Mucosa of descending colon (tissue), 3 donors: ENCODE results near the gene SDCBP2. TPM values are rescaled to one million over a fixed set of nuclear protein-coding genes. Genes with fewer than 3 reads are reported as not detected.

ENCODE experiments used
- ATAC-seq: fragments of 200-7000 bp; cut with Tn5 transposase; one replicate; pipeline ENCODE4 v1.9.1; 2020; ENCODE audit warnings: mild to moderate bottlenecking, moderate library complexity
- DNase-seq, 3 donors: peaks; one replicate each; pipeline ENCODE4 v3.0.0-alpha.2; 2020
- H3K36me3 ChIP-seq: fragments of 200-600 bp; one replicate; pipeline ENCODE4 v1.8.0; 2021; ENCODE audit warnings: low read depth, mild to moderate bottlenecking
- H3K4me1 ChIP-seq: fragments of 200-600 bp; one replicate; pipeline ENCODE4 v1.8.0; 2021; ENCODE audit warnings: low read depth, mild to moderate bottlenecking
- H3K4me3 ChIP-seq: fragments of 200-600 bp; one replicate; pipeline ENCODE4 v1.8.0; 2021; ENCODE audit warnings: mild to moderate bottlenecking
- H3K9me3 ChIP-seq: fragments of 200-600 bp; one replicate; pipeline ENCODE4 v1.8.0; 2021; ENCODE audit warnings: mild to moderate bottlenecking
- intact Hi-C, 2 donors: fragments of 100-400 bp; cut with DNase I in 1 of 2; cut with micrococcal nuclease in 1 of 2; formaldehyde crosslinking; loops; one replicate each; pipeline versions ENCODE4 v1.11.0 to v1.11.1; 2022; cut with DNase I, micrococcal nuclease
- total RNA-seq, 3 donors: library from RNA; stranded (reverse); fragmentation: NEBNext Ultra II Directional in 2 of 3; extraction: Animal tissue kit (Norgen Biotek cat#: 25700) in 2 of 3; gene quantifications; one replicate each; pipeline versions ENCODE4 v1.2.1 to v1.2.4, GENCODE V29; 2021 to 2023
- TF ChIP-seq, protein P1 (sequence below): fragments of 200-600 bp; IDR thresholded peaks from one replicate; pipeline ENCODE4 v1.8.0; 2022; ENCODE audit warnings: antibody characterized with exemption, mild to moderate bottlenecking
- donor health status: DM: no; HTN: no; CAD: no; lungs with moderate emphysema.
- donor health status: DM: no; HTN: no; CAD: no.
- donor health status: DM: no; HTN: yes; CAD: no.

The SDCBP2 gene
- total RNA-seq, 3 donors from 2014 or later: 165 to 447 (median 320) TPM

DNA sequence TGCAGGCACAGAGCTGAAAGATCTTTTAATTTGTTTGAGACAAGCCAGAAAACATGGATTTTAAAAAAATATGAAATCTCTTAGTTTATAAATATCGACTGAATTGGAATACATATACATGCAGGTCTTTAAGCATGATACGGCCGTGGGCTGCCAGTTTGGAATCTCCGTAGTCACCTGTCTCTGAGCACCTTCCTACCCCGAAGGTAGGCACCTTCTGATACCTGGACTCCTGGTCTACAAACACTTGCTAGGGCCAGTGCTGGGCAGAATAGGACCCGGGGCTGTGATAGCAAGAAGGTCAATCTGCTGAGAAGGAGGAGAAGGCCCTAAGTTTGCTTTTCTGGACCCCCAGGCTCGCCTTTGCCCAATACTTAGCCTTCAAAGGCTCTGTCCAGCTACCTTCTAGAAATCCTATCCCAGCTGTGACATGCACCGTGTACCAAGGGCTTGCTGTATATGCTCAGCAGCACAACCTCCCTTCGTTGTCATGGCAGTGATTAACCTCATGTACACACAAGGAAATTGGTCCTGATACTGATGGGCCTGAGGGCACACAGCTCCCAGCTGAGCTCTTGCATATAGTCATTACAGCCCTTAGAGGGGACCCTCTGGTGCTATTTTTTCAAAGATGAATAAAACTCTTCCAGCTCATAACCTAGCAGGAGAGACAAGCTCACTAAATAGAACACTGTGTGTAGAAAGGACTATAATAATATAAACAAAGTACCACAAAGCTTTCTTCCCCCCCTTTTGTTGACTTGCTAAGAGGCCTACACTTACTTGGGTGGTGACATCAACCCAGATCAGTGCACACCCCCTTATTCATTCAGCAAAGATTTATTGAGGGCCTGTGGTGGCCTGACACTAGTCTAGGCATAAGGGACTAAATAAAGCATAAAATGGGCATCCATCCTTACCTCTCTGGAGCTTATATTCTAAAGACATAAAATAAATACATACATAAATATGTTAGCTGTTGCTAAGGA lies 45.1 kb downstream of the SDCBP2 start:
- Histone ChIP-seq H3K4me3 (no peak overlapping the region), H3K36me3 (no peaks in the 10 kb centered on the region), H3K4me1 (peaks cover 7% of the 10 kb centered on the region), H3K9me3 (no peaks in the 10 kb centered on the region)
- DNase-seq (no peak), ATAC-seq (no peak)
- TF ChIP-seq, protein P1, sequence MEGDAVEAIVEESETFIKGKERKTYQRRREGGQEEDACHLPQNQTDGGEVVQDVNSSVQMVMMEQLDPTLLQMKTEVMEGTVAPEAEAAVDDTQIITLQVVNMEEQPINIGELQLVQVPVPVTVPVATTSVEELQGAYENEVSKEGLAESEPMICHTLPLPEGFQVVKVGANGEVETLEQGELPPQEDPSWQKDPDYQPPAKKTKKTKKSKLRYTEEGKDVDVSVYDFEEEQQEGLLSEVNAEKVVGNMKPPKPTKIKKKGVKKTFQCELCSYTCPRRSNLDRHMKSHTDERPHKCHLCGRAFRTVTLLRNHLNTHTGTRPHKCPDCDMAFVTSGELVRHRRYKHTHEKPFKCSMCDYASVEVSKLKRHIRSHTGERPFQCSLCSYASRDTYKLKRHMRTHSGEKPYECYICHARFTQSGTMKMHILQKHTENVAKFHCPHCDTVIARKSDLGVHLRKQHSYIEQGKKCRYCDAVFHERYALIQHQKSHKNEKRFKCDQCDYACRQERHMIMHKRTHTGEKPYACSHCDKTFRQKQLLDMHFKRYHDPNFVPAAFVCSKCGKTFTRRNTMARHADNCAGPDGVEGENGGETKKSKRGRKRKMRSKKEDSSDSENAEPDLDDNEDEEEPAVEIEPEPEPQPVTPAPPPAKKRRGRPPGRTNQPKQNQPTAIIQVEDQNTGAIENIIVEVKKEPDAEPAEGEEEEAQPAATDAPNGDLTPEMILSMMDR: no peak
- intact Hi-C loops: no loop called here

DNA sequence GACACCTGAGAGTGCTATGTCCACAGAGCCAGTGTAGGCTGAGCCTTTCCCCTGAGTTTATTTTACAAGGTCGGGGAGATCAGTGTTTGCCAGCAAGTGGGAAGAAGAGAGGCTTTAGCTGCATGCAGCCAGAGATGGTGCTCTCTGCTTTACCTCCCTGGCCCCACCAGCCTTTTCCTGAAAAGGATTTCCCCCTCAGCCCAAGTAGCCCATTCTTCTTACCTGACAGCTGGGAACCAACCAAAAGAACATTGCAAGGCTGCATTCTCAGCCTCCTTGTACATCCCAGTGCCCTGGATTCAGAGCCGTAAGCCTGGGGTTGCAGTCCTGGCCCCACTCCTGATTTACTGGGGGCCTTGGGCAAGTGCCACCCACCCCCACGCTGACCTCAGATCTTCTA lies 46.0 kb downstream of the SDCBP2 start:
- DNase-seq (no peak), ATAC-seq (no peak)
- no peak overlapping the region for H3K4me3 ChIP-seq
- H3K9me3 ChIP-seq: no peaks in the 10 kb centered on the region
- no peaks in the 10 kb centered on the region for H3K36me3 ChIP-seq
- H3K4me1 ChIP-seq: peaks cover 7% of the 10 kb centered on the region
- intact Hi-C loops: no loop called here
- TF ChIP-seq, protein P1: no peak

DNA sequence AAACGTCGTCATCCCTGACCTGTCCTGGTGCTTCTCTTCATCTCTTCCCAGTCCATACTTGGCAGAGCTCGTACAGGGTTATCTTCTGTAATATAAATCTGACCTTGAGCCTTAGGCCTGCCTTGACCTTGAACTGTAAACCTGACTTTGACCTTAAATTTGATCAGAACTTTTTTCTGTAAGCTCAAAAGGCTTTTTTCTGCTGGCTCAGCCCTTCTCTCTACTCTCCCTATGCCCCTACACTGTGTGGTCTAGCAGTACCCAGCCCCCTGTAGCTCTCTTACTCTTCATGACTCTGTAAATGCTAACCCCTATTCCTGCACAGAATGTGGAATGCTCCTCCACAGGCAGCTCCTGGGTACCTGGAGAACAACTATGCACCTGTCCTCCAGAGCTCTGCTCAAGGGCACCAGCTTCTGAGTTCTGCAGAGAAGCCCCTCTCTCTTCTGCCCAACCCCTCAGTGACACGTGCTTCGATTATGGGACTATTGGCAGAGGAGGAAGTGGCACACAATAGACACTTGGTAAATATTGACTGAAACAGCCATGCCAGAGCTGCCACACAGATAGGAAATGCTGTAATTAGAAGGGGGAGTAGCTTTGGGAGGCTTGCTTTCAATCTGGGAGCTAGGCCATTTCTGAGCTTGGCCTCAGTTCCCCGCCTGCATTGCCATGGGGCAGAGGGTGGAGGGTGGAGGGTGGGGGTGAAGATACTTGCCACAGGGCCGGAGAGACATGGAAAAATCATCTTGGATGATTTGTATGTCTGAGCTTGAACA lies 47.5 kb downstream of the SDCBP2 start:
- Histone ChIP-seq H3K4me3 (no peak overlapping the region), H3K9me3 (no peaks in the 10 kb centered on the region), H3K36me3 (no peaks in the 10 kb centered on the region), H3K4me1 (peaks cover 7% of the 10 kb centered on the region)
- ATAC-seq: peak; percentile 82
- TF ChIP-seq, protein P1: no peak
- intact Hi-C loops: no loop called here
- DNase-seq: peak in 1 of 3 donors; percentile 51

DNA sequence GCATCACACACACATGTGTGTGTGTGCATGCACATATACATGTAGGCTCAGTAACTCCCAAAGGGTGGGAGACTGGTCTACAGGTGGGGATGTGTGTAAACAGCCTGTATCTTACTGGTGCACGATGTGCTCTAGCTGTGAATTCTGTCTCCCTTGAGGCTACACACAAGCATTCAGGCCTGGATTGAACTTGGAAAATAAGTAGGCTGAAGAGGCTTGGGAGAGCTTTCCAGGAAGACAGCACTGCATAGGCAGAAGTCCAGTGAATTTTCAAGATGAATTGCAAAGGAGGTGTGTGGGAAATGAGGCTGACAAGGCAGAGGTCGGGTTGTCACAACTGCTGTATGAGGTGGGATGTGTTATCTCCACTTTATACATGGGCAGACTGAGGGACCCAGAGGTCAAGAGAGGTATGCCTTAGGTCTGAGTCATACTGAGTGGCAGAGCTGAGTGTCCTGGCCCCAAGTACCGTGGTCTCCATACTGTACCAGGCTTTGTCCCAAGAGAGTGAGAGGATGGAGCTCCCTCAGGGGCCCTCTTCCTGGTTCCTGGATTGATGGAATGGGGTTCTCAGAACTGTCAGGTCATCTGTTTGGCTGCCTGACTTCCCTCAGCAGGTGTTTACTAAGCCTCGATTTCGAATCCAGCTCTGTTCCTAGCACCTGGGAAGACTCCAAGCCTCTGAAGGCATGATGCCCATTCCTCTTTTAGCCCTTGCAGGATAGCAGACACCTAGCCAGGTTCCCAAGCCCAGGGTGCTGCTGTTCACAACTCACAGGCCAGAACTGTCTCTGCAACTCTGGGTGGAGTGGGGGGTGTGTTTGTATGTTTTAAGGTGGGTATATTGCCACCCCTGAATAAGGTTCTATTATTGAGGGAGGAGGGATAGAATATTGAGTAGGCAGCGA lies 48.5 kb downstream of the SDCBP2 start:
- DNase-seq (no peak), ATAC-seq (no peak)
- TF ChIP-seq, protein P1: no peak
- H3K9me3 ChIP-seq: no peaks in the 10 kb centered on the region
- H3K36me3 ChIP-seq: no peaks in the 10 kb centered on the region
- no peak overlapping the region for H3K4me3 ChIP-seq
- intact Hi-C loops: no loop called here
- peaks cover 7% of the 10 kb centered on the region for H3K4me1 ChIP-seq

DNA sequence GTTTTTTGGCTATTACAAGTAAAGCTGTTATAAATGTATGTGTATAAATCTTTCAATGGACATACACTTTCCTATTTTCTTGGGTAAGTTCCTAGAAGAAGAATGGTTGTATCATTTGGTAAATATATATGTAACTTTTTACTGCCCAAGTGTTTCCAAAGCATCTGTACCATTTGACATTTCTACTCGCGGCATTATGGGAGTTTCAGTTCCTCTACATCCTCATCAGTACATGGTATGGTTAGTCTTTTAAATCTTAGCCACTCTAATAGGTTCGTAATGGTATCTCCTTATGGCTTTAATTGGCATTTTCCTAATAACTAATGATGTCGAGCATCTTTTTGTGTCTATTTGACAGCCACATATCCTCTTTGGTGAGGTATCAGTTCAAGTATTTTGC lies 49.9 kb downstream of the SDCBP2 start:
- Histone ChIP-seq H3K4me3 (no peak overlapping the region), H3K36me3 (no peaks in the 10 kb centered on the region), H3K9me3 (no peaks in the 10 kb centered on the region), H3K4me1 (peaks cover 7% of the 10 kb centered on the region)
- intact Hi-C loops: no loop called here
- ATAC-seq (no peak), DNase-seq (no peak)
- TF ChIP-seq, protein P1: no peak
